Measurements from ENCODE around the gene LIG1.

DNA sequence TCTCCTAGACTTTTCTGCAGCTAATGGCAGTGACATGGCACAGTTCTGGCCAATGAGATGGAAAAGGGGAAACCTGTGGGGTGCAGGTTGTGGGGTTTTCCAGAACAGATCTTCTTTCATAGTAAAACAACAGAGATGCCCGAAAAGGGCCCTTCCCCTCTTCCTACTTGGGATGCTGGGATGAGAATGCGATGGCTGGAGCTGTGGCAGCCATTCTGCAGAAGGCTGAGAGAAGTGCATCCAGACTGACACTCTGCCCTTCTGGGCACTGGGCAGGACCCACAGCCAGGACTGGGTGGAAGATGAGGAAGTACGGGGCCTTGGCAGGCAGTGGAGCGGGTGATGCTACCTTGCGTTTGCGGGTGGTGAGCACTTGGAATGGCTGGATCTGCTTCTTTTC, 42.6 kb downstream of the LIG1 start:
- no peak for TF ChIP-seq POLR2AphosphoS5 (IDR thresholded peaks at IDR 0.05; ENCODE audit: low read depth, low read length)
- TF ChIP-seq, protein P1, sequence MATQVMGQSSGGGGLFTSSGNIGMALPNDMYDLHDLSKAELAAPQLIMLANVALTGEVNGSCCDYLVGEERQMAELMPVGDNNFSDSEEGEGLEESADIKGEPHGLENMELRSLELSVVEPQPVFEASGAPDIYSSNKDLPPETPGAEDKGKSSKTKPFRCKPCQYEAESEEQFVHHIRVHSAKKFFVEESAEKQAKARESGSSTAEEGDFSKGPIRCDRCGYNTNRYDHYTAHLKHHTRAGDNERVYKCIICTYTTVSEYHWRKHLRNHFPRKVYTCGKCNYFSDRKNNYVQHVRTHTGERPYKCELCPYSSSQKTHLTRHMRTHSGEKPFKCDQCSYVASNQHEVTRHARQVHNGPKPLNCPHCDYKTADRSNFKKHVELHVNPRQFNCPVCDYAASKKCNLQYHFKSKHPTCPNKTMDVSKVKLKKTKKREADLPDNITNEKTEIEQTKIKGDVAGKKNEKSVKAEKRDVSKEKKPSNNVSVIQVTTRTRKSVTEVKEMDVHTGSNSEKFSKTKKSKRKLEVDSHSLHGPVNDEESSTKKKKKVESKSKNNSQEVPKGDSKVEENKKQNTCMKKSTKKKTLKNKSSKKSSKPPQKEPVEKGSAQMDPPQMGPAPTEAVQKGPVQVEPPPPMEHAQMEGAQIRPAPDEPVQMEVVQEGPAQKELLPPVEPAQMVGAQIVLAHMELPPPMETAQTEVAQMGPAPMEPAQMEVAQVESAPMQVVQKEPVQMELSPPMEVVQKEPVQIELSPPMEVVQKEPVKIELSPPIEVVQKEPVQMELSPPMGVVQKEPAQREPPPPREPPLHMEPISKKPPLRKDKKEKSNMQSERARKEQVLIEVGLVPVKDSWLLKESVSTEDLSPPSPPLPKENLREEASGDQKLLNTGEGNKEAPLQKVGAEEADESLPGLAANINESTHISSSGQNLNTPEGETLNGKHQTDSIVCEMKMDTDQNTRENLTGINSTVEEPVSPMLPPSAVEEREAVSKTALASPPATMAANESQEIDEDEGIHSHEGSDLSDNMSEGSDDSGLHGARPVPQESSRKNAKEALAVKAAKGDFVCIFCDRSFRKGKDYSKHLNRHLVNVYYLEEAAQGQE (IDR thresholded peaks at IDR 0.05; ENCODE audit: insufficient read depth in 1 of 2, low read depth in 2 of 2, low read length in 2 of 2) = no peak
- TF ChIP-seq FOXP2 (optimal IDR thresholded peaks at IDR 0.05; ENCODE audit: borderline replicate concordance, extremely low read depth, extremely low read length, insufficient read depth) = no peak

Data from PFSK-1 (cell line).